HepG2 (cell line): Measurements from ENCODE around the gene DNM3. TPM values are rescaled to one million over a fixed set of nuclear protein-coding genes. Genes with fewer than 3 reads are reported as not detected.

ENCODE experiments used
- ATAC-seq: fragments of 200-7000 bp; cut with Tn5 transposase; 3 replicates; pipeline ENCODE4 v1.9.1; 2020; ENCODE audit warnings: mild to moderate bottlenecking, moderate library complexity
- BruUV-seq: library from RNA; stranded (reverse); fragments of 400-500 nt; replicated peaks from 2 replicates; lab custom pipeline; 2021; lab: Mats Ljungman, UMichigan
- CTCF ChIA-PET: fragments of 300-600 bp; formaldehyde crosslinking; extraction: SDS; loops from one replicate; lab custom pipeline; 2021; ENCODE audit warnings: low total read pairs, inconsistent platforms, low intra/inter-chr PET ratio; lab: Yijun Ruan, JAX
- POLR2A ChIA-PET: fragments of 350-600 bp; sonication (Branson Sonifier 250); formaldehyde crosslinking; loops from one replicate; lab custom pipeline; 2020; ENCODE audit warnings: antibody characterized with exemption, inconsistent platforms; lab: Yijun Ruan, JAX
- DNase-seq: peaks from one replicate; pipeline ENCODE4 v3.0.0-alpha.2; 2015; ENCODE audit warnings: low spot score
- FAIRE-seq: peaks from 3 replicates; lab custom pipeline; 2011; peaks lifted over from hg19 to GRCh38; lab: Jason Lieb, UNC
- H2AFZ ChIP-seq: one replicate; pipeline ENCODE4 v1.6.1; 2011; ENCODE audit warnings: low read length, inconsistent platforms
- H3K27ac ChIP-seq: fragments of 300-600 bp; 3 replicates; pipeline ENCODE4 v1.8.0; 2011; ENCODE audit warnings: mixed run types, mild to moderate bottlenecking, mixed read lengths, low read length, inconsistent platforms; ENCODE audit not compliant: insufficient read depth; ENCODE audit errors: extremely low read length
- H3K27me3 ChIP-seq, 2 experiments: fragments of 200-600 bp in 1 of 2; 2 replicates in 1 of 2; 3 replicates in 1 of 2; pipeline versions ENCODE4 v1.6.0 to v1.8.0; 2011; ENCODE audit warnings: low read length in 2 of 2, mild to moderate bottlenecking in 2 of 2, moderate library complexity in 2 of 2, inconsistent platforms in 1 of 2; ENCODE audit not compliant: insufficient read depth in 2 of 2, control insufficient read depth in 1 of 2
- H3K36me3 ChIP-seq, 2 experiments: fragments of 200-600 bp in 1 of 2; replicated peaks in 1 of 2; 2 replicates in 1 of 2; 3 replicates in 1 of 2; pipeline versions ENCODE4 v1.5.1 to v1.8.0; 2011; ENCODE audit warnings: low read length in 2 of 2, inconsistent platforms in 1 of 2; ENCODE audit not compliant: insufficient read depth in 2 of 2, control insufficient read depth in 1 of 2
- H3K4me1 ChIP-seq: 2 replicates; pipeline ENCODE4 v1.5.1; 2012; ENCODE audit warnings: low read length, inconsistent platforms; ENCODE audit not compliant: insufficient read depth
- H3K4me2 ChIP-seq: 2 replicates; pipeline ENCODE4 v1.6.0; 2011; ENCODE audit warnings: low read depth, low read length, inconsistent platforms
- H3K4me3 ChIP-seq, 3 experiments: fragments of 200-600 bp in 1 of 3; sonication (generic), shearing (Covaris generic) in 1 of 3; replicated peaks in 1 of 3; 2 replicates each; pipeline ENCODE4 v1.5.1; 2011 to 2016; ENCODE audit warnings: low read length in 3 of 3, inconsistent platforms in 2 of 3, low read depth in 2 of 3, mild to moderate bottlenecking in 2 of 3, control low read depth in 1 of 3, mixed read lengths in 1 of 3; ENCODE audit not compliant: insufficient read depth in 1 of 3
- H3K79me2 ChIP-seq: one replicate; pipeline ENCODE4 v1.6.1; 2011; ENCODE audit warnings: low read length, inconsistent platforms; ENCODE audit not compliant: insufficient read depth
- H3K9ac ChIP-seq: 2 replicates; pipeline ENCODE4 v1.6.0; 2011; ENCODE audit warnings: mild to moderate bottlenecking, low read depth, low read length, inconsistent platforms; ENCODE audit not compliant: insufficient read depth
- H3K9me3 ChIP-seq: 2 replicates; pipeline ENCODE4 v1.5.1; 2012; ENCODE audit warnings: mild to moderate bottlenecking, low read length
- H4K20me1 ChIP-seq: 2 replicates; pipeline ENCODE4 v1.6.0; 2011; ENCODE audit warnings: inconsistent platforms, mild to moderate bottlenecking, low read length, moderate library complexity; ENCODE audit not compliant: insufficient read depth
- ATF1 ChIP-seq: IDR thresholded peaks from 2 replicates; pipeline ENCODE4 v1.6.1; 2016; ENCODE audit warnings: mild to moderate bottlenecking, control low read depth
- CBX2 ChIP-seq, 2 experiments: fragments of 200-600 bp in 1 of 2; sonication (generic); formaldehyde crosslinking in 1 of 2; IDR thresholded peaks; 2 replicates each; pipeline versions ENCODE4 v1.7.0 to v1.8.1; 2018 to 2022; ENCODE audit warnings: low read depth in 2 of 2, low read length in 1 of 2, mild to moderate bottlenecking in 1 of 2, missing genetic modification reagents in 1 of 2
- FOSL1 ChIP-seq: sonication (generic); formaldehyde crosslinking; IDR thresholded peaks from 2 replicates; pipeline ENCODE4 v1.9.0; 2021; ENCODE audit warnings: missing genetic modification reagents, borderline replicate concordance
- FOXC1 ChIP-seq: sonication (generic); formaldehyde crosslinking; IDR thresholded peaks from 2 replicates; pipeline ENCODE4 v1.8.0; 2022; ENCODE audit warnings: mild to moderate bottlenecking, missing genetic modification reagents, borderline replicate concordance
- GATA4 ChIP-seq: sonication (generic); IDR thresholded peaks from 2 replicates; pipeline ENCODE4 v1.6.1; 2016; ENCODE audit warnings: antibody characterized with exemption, low read depth, borderline replicate concordance
- KMT2A ChIP-seq: sonication (generic); formaldehyde crosslinking; IDR thresholded peaks from 2 replicates; pipeline ENCODE4 v1.4.0; 2020; ENCODE audit warnings: missing genetic modification reagents
- NFKB2 ChIP-seq: sonication (generic); formaldehyde crosslinking; IDR thresholded peaks from 2 replicates; pipeline ENCODE4 v1.4.0; 2020; ENCODE audit warnings: missing genetic modification reagents, borderline replicate concordance
- NR2F1 ChIP-seq, 2 experiments: fragments of 450-650 bp in 1 of 2; formaldehyde crosslinking in 1 of 2; IDR thresholded peaks; 2 replicates each; pipeline versions ENCODE4 v1.5.0 to v1.6.1; 2016 to 2020; ENCODE audit warnings: mild to moderate bottlenecking in 1 of 2, missing compliant biosample characterization in 1 of 2, missing genetic modification reagents in 1 of 2, moderate library complexity in 1 of 2
- PAF1 ChIP-seq: IDR thresholded peaks from 2 replicates; pipeline ENCODE4 v1.6.1; 2016; ENCODE audit warnings: missing genetic modification reagents, missing compliant biosample characterization
- SRSF9 ChIP-seq: fragments of 200-400 bp; formaldehyde crosslinking; IDR thresholded peaks from 2 replicates; pipeline ENCODE4 v1.6.1; 2018; ENCODE audit warnings: borderline replicate concordance, mild to moderate bottlenecking, low read depth, low read length; ENCODE audit not compliant: insufficient read depth, poor library complexity, severe bottlenecking
- TBP ChIP-seq: sonication (generic); formaldehyde crosslinking; IDR thresholded peaks from 2 replicates; pipeline ENCODE4 v1.5.0; 2020; ENCODE audit warnings: missing genetic modification reagents
- ZFP82 ChIP-seq: sonication (generic); formaldehyde crosslinking; IDR thresholded peaks from 2 replicates; pipeline ENCODE4 v1.5.1; 2020; ENCODE audit warnings: mild to moderate bottlenecking, missing genetic modification reagents, borderline replicate concordance
- ZNF326 ChIP-seq: sonication (generic); formaldehyde crosslinking; IDR thresholded peaks from 2 replicates; pipeline ENCODE4 v1.4.0; 2020; ENCODE audit warnings: missing genetic modification reagents, borderline replicate concordance
- WGBS: methylation state at CpG from one replicate; pipeline ENCODE4 v1.1.6; 2017; ENCODE audit warnings: low lambda C conversion rate; 5-methylcytosine and 5-hydroxymethylcytosine counted together
- in situ Hi-C: cut with HindIII; loops from 2 replicates; pipeline ENCODE4 v1.10.0; 2017; ENCODE audit warnings: low pct_unique_long_range_greater_than_20kb; ENCODE audit not compliant: extremely low pct_ligation_motif_present
- intact Hi-C: fragments of 100-400 bp; cut with micrococcal nuclease; formaldehyde crosslinking; loops from one replicate; pipeline ENCODE4 v1.10.0; 2022; ENCODE audit not compliant: unreplicated experiment
- polyA plus RNA-seq, 8 experiments: library from polyadenylated mRNA; depleted of rRNA in 3 of 8; stranded (reverse) in 7 of 8; unstranded in 1 of 8; fragments of >200 nt; fragmentation: Illumina TruSeq in 4 of 8; extraction: Trizol in 4 of 8; gene quantifications; 2 replicates each; pipeline versions ENCODE4 v1.2.1 to v1.2.3, GENCODE V29; 2011 to 2016; ENCODE audit warnings: low read depth in 4 of 8, missing spikeins in 1 of 8, mixed read lengths in 1 of 8; ENCODE audit not compliant: insufficient read depth in 1 of 8
- total RNA-seq, 5 experiments: library from RNA; depleted of rRNA; stranded (reverse); fragments of >200 nt; fragmentation: Illumina TruSeq; extraction: Trizol; gene quantifications; 2 replicates each; pipeline ENCODE4 v1.2.3, GENCODE V29; 2016; ENCODE audit warnings: low read depth in 1 of 5
- TF ChIP-seq, protein P1 (sequence below): sonication (generic); formaldehyde crosslinking; IDR thresholded peaks from 2 replicates; pipeline ENCODE4 v1.5.0; 2020; ENCODE audit warnings: missing genetic modification reagents
- TF ChIP-seq, protein P2 (sequence below): sonication (generic); formaldehyde crosslinking; conservative IDR thresholded peaks from 2 replicates; pipeline ENCODE4 v1.8.0; 2022; ENCODE audit warnings: missing genetic modification reagents

DNM3 gene
- total and polyA plus RNA-seq, 2 of the 13 experiments (the other 11 are each of a cell fraction or from before 2014, with no cell fraction given), result 0.05 TPM; not detected in 1

DNA sequence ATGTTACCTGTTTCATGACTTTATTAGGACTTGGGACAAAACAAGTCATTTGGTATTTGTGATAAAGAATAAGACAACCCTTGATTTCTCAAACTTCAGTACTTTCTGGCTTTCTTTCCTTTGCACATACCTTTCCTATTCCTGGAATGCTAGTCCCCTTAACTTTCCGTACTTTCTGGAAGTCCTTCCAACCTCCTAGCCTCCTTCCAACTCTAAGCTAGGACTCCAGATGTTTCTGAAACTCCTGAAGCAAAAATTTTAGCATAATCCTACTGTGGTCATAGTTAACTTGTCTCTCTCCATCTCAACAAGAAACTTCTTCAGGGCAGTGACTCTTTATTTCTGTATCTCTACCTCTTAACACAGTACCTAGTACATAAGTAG lies 559.4 kb downstream of the DNM3 start:
- FAIRE-seq, result no peak

DNA sequence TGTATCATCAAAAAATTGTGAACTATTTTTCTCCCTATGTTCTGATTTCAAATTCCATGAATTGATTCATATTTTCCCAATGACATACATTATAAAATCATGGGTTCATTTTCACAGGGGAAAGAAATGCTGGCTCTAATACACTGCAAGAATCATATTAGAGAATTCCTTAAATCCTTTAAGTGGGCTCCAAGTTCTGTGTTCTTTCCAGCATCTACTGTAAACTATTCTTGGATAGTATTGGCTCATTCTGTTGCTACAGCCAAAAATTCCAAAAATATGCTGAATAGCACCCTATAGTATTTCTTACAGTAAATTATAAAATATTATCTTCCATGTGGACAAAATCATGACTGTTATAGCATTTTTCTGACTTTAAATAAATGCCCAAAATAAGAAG lies 560.2 kb downstream of the DNM3 start:
- FAIRE-seq, result no peak
- CTCF ChIA-PET, result no interaction called here
- POLR2A ChIA-PET, result no interaction called here

More for the DNA sequence above, 559.4 kb downstream of the DNM3 start:
- Histone ChIP-seq H4K20me1 (no peaks in the 10 kb centered on the region), H3K9me3 (no peaks in the 10 kb centered on the region), H3K27ac (no peak overlapping the region), H3K4me3 (no peak overlapping the region), H3K4me2 (no peak overlapping the region), H3K4me1 (peaks cover 15% of the 10 kb centered on the region), H3K9ac (no peak overlapping the region), H3K36me3 (no peaks in the 10 kb centered on the region), H3K79me2 (no peaks in the 10 kb centered on the region)
- in situ Hi-C loops, result no loop called here
- DNase-seq, result no peak
- 48% methylated on average over 1 of the region's 1 CpG for WGBS
- BruUV-seq, result no TSS peak
- no peak for ATAC-seq
- intact Hi-C loops, result no loop called here
- CTCF ChIA-PET, result interaction anchor here (1.7 to 2.4 kb wide), 2 partner anchors 265 to 398 kb away, joined by 7 to 14 read pairs; no protein-coding TSS in a partner anchor
- TF ChIP-seq TBP (no peak), SRSF9 (no peak), GATA4 (no peak), CBX2 (IDR thresholded peaks at IDR 0.05; ENCODE audit: low read depth, low read length) (no peak), CBX2 (CRISPR knock-in tag; IDR thresholded peaks at IDR 0.05; ENCODE audit: low read depth) (no peak), ATF1 (CRISPR knock-in tag) (no peak), NFKB2 (CRISPR knock-in tag) (no peak), KMT2A (CRISPR knock-in tag) (no peak), FOXC1 (no peak), PAF1 (CRISPR knock-in tag) (no peak), NR2F1 (CRISPR knock-in tag; IDR thresholded peaks at IDR 0.05) (no peak), ZFP82 (no peak), FOSL1 (no peak)
- TF ChIP-seq, protein P1, sequence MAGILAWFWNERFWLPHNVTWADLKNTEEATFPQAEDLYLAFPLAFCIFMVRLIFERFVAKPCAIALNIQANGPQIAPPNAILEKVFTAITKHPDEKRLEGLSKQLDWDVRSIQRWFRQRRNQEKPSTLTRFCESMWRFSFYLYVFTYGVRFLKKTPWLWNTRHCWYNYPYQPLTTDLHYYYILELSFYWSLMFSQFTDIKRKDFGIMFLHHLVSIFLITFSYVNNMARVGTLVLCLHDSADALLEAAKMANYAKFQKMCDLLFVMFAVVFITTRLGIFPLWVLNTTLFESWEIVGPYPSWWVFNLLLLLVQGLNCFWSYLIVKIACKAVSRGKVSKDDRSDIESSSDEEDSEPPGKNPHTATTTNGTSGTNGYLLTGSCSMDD (CRISPR knock-in tag), result no peak
- TF ChIP-seq, all 625 proteins: peak for 0
- no peaks in the 10 kb centered on the region; a peak in 1 of 5 replicates for H3K27me3 ChIP-seq
- no peak overlapping the region for H2AFZ ChIP-seq
- POLR2A ChIA-PET, result no interaction called here

More for the DNA sequence above, 560.2 kb downstream of the DNM3 start:
- intact Hi-C loops, result no loop called here
- Histone ChIP-seq H3K4me2 (no peak overlapping the region), H3K27ac (no peak overlapping the region), H3K9me3 (no peaks in the 10 kb centered on the region), H3K4me3 (no peak overlapping the region), H3K27me3 (no peaks in the 10 kb centered on the region; a peak in 1 of 5 replicates), H2AFZ (no peak overlapping the region), H3K36me3 (no peaks in the 10 kb centered on the region)
- ATAC-seq (no peak), DNase-seq (no peak)
- TF ChIP-seq, protein P2, sequence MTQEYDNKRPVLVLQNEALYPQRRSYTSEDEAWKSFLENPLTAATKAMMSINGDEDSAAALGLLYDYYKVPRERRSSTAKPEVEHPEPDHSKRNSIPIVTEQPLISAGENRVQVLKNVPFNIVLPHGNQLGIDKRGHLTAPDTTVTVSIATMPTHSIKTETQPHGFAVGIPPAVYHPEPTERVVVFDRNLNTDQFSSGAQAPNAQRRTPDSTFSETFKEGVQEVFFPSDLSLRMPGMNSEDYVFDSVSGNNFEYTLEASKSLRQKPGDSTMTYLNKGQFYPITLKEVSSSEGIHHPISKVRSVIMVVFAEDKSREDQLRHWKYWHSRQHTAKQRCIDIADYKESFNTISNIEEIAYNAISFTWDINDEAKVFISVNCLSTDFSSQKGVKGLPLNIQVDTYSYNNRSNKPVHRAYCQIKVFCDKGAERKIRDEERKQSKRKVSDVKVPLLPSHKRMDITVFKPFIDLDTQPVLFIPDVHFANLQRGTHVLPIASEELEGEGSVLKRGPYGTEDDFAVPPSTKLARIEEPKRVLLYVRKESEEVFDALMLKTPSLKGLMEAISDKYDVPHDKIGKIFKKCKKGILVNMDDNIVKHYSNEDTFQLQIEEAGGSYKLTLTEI (CRISPR knock-in tag), result no peak
- no peak for TF ChIP-seq ZNF326 (CRISPR knock-in tag)
- TF ChIP-seq, all 625 proteins: peak for 0
- Histone ChIP-seq H3K9ac (no peak overlapping the region), H4K20me1 (no peaks in the 10 kb centered on the region), H3K4me1 (peaks cover 15% of the 10 kb centered on the region), H3K79me2 (no peaks in the 10 kb centered on the region)
- BruUV-seq, result no TSS peak
- in situ Hi-C loops, result no loop called here
